Measurements from ENCODE around the gene PRDM2.

PRDM2 gene

DNA sequence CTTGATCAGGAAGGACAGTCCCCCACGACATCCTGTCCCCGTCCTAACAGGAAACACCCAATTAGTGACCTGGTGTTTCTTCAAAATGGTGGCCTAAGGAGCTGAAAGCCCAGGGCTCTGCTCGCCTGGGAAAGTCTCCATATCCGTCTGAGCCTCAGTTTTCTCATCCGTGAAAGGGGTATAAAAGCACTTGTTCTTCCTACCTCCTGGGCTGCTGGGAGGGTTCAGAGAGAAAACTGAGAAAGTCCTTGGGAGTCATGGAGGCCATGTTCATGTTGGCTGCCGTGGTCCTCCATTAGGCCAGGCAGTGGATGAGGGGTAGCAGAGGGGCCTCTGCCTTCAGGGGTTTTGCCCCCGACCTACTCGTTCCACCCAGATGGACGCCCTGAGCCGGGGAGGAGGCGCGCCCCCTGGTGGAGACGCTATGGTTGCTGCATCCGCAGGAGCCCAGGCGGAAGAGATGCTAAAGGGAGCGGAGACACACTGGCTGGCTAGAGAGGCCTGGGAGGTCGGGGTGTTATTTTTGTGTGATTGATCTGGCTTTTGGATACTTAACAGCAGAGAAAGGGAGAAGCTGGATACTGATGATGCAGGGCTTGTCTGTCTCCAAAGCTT is 113.5 kb downstream of the PRDM2 start:
- DNase-seq (ENCODE audit: low spot score), result peak; percentile 51

DNA sequence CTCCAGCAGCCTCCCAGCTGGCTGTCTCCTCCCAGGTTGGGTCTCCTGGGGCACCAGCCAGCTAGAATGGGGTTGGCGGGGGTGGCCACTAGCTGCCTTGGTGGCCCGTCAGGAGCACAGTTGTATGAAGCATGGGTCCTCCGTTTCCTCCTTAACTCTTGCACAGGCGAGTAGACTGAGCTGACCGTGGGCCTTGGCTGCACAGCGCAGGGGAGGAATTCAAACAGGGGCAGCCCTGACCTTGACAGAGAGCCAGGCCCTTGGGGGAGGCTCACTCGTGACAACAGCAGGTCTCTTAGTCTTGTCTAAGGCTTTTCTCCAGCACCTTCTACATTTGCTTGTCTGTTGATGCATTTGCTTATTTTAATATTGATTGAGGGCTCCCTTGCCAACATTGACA is 114.1 kb downstream of the PRDM2 start:
- no peak for DNase-seq (ENCODE audit: low spot score)

GRCh38 chr1:13816016-13816760 is 116.2 kb downstream of the PRDM2 start:
- no peak for DNase-seq (ENCODE audit: low spot score)

DNA sequence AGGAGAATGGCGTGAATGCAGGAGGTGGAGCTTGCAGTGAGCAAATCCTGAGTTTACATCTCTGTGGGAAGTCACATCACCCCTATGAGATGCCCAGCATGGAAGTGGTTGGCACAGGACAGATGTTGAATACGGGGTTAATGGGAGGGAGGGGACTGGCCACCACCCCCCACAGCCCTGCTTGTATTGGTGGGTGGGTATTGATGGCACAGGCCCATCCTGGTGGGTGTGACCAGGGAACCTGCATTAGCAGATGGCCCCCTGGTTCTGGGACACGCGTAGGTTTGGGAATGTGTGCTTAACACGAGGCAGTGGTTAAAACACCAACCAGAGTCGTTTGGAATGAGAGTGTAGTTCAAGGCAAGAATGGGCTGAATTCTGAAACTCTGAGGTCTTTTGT is 117.9 kb downstream of the PRDM2 start:
- DNase-seq (ENCODE audit: low spot score), result no peak

DNA sequence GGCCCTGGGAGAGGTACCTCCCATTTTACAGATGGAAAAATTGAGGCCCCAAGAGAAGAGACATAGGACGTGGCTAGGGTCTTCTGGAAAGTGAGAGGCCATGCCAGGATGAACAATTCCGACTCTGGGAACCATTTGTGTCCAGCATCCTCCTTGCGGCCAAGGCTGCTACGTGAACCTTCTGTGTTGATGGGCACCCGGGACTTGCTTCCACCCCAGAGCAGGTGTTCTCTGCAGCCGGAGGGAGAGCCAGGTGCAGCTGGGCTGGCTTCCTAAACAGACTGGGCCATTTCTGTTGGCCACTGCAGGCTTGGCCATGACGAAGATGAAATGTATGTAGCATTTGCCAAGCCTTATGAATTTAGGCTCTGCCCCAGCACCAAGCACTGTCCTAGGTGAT is 118.9 kb downstream of the PRDM2 start:
- DNase-seq (ENCODE audit: low spot score), result no peak

- no peak for DNase-seq (ENCODE audit: low spot score)
Observed at GRCh38 chr1:13819642-13820041, 119.7 kb downstream of the PRDM2 start.

- DNase-seq (ENCODE audit: low spot score), result no peak
Observed at GRCh38 chr1:13820055-13820454, 120.1 kb downstream of the PRDM2 start.

DNA sequence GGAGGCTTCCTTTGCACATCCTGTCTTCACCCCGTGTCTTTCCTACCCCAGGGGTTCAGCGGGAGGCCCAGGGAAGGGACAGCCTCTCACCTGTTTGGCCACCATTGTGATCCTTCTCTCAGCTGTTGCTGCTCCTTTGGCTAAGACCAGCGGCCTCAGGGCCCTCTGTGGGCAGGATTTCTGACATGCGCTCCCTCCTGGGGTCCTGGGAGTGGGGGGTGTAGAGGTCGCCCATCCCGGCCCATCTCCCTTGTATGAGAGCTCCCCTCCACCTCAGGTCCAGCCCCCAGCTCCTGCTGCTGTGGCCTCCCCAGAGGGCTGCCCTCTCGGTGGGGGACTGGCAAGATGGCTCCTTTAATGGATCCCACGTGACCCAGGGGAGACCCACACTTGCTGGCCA is 120.5 kb downstream of the PRDM2 start:
- no peak for DNase-seq (ENCODE audit: low spot score)

DNA sequence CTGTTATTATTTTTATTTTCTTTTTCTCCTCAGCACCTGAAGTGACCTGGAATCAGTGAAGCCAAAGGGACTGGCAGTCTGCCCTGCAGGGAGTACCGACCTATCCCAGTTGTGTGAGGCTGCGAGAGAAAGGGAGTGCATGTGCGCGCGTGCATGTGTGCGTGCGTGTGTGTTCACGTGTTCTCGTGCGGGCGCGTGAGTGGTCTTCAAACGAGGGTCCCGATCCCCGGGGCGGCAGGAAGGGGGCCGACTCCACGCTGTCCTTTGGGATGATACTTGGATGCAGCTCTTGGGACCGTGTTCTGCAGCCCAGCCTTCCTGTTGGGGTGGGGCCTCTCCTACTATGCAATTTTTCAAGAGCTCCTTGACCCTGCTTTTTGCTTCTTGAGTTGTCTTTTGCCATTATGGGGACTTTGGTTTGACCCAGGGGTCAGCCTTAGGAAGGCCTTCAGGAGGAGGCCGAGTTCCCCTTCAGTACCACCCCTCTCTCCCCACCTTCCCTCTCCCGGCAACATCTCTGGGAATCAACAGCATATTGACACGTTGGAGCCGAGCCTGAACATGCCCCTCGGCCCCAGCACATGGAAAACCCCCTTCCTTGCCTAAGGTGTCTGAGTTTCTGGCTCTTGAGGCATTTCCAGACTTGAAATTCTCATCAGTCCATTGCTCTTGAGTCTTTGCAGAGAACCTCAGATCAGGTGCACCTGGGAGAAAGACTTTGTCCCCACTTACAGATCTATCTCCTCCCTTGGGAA is 123.3 kb downstream of the PRDM2 start:
- DNase-seq (ENCODE audit: low spot score), result no peak

- no peak for DNase-seq (ENCODE audit: low spot score)
Observed at GRCh38 chr1:13823936-13824335, 123.9 kb downstream of the PRDM2 start.

DNA sequence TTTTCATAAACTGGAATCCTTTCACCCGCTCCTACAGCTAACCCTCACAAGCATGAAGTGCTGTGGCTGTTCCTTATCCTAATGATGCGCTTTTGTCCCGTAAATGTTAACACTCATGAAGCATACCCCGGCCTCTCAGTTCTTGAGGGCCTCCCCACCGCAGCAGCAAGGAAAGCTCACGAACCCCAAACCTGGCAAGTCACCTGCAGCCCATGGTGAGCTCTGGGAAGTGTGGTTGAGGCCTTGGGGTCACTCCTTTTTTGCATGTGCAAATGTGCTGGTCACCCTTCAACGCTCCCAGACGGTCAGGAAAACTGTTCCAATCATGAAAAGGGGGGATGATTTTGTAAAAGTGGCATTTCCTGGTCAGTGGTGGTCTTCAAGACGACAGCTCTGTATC is 124.6 kb downstream of the PRDM2 start:
- no peak for DNase-seq (ENCODE audit: low spot score)

DNA sequence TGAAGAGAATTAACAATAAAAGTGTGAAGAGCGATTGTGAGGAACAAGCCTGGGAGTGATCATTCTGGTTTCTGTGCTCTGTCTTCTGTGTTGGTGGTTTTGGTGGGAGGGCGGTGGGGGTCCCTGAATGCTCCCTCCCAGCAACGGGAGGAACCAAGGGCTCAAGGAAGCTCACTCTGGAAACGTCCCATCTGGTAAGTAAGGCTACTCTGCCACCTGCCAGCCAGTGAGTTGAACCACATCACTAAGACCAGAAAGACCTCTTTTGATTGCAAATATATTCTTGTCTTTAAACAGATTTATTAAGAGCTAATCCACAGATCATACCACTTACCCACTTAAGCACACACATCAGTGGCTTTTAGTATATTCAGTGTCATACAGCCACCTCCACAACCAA is 125.0 kb downstream of the PRDM2 start:
- DNase-seq (ENCODE audit: low spot score), result no peak

- DNase-seq (ENCODE audit: low spot score), result no peak
Observed at GRCh38 chr1:13826009-13826408, 126.0 kb downstream of the PRDM2 start.

DNA sequence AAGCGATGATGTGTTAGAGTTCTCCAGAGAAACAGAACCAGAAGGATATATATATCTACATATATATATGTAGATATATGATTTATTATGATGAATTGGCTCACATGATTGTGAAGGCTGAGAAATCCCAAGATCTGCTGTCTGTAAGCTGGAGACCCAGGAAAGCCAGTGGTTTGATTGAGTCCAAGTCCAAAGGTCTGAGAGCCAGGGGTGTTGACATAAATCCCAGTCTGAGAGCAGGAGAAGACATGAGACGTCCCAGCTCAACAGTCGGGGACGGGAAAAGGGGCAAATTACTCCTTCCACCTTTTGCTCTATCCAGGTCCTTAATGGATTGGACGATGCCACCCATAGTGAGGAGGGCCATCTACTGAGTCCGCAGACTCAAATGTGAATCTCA is 126.6 kb downstream of the PRDM2 start:
- no peak for DNase-seq (ENCODE audit: low spot score)

DNA sequence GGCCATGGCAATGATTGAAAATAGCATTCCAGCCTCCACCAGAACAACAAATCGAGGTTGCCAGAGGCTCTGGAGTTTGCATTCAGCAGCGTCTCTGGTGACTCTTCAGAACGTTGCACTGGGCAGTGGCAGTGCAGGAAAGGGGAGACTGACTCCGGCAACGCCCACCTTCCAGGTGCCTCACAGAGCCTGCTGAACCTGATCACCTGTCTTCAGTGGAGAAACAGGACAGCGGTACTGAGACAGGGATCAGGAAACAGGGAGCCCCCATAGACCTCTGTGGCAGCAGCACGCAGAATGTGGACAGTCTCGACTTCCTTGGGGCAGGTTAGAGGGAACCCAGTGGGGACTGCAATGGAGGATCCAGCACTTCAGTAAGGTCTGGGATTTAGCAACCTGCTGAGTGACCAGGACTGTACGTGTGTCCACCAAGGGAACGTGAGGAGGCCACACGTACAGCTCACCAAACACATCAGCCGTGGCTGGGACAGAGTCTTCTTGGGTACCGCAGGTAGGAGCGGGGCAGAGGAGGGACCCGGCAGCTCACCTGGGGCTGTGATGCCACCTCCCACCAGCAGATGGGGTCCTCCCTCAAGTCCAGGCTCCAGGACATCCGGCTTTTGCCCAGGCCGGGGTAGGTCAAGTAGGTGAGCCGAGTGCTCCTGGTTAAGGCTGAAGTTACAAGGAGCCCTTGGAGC is 128.6 kb downstream of the PRDM2 start:
- DNase-seq (ENCODE audit: low spot score), result peak; percentile 29

DNA sequence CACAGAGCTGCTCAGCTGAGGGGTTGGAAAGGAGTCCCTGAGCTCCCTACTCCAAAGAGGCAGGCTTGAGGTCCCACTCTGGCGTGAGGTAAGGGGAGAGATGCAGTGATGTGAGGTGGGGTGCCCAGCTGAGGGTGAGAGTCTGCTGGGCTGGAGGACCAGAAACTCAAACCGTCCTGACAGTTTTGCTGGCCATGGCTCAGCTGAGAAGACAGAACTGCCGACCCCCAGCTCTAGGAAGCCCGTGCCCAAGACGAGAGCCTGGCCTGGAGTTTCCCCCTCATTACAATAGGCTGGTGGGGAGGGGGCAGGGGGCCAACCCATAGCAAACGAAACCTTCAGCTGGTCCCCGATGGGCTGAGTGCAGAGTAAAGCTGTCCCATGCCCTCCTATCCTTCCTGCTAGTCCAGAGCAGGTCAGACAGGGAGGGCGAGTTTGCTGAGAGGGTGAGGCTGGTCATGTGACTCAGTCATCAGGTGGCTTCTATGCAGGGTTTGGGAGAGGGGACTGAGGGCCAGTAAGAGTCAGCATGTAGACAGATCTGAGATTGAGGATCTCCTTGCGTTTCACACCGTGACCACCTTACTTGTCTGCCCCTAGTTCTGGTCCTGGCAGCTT is 129.3 kb downstream of the PRDM2 start:
- DNase-seq (ENCODE audit: low spot score), result no peak

DNA sequence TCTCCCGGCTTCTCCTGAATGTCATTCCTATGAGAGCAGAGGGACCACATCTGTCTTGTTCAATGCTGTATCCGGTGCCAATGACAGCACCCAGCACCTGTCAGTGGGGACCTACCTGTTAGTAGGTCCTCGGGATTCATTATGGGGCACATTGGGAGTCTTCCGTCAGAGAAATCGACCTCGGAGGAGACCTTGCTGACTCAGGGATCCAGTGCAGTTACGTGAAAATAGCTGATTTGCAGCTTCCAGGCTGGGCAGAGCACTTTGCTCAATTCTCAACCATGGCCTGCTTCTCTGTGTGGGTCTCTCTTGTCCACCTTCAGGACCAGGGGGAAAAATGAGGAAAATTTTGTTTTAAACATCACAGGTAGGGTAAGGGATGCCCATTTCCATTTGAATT is 130.2 kb downstream of the PRDM2 start:
- DNase-seq (ENCODE audit: low spot score), result no peak

GRCh38 chr1:13830616-13831280 is 130.8 kb downstream of the PRDM2 start:
- DNase-seq (ENCODE audit: low spot score), result no peak

GRCh38 chr1:13832100-13832499 is 132.1 kb downstream of the PRDM2 start:
- no peak for DNase-seq (ENCODE audit: low spot score)

GRCh38 chr1:13832536-13832935 is 132.5 kb downstream of the PRDM2 start:
- DNase-seq (ENCODE audit: low spot score), result no peak

DNA sequence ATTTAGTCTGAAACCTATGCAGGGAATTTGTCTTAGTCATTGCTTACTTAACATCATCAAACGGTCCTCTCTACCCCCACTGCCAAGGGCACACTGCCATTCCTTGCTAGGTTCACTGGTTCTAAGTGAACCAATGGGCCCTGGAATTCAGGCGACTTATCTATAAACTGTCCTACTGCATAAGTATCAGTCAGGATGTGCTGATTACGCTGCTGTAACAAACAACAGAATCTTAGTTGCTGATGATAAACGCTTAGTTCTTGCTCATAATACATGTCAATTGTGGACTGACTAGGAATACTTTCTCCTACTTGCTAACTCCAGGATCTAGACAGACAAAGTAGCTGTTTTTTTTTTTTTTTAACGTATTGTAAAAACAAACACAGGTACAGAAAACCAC is 136.1 kb downstream of the PRDM2 start:
- DNase-seq (ENCODE audit: low spot score), result no peak

DNA sequence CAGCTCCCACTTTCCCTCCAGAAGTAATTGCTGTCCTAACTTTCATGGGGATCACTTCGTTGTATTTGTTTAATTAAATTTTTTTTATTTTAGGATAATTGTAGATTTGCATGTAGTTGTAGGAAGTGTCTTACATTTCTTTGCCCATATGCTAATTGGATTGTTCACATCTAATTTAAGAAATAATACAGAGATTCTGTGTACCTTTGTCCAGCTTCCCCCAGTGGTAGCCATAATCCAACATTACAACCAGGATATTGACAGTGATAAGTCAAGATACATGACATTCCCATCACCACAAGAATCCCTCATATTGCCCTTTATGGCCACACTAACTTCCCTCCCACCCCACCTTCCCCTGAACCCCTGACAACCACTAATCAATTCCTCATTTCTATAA is 136.6 kb downstream of the PRDM2 start:
- DNase-seq (ENCODE audit: low spot score), result no peak

Data from activated CD4-positive, alpha-beta T cell treated with anti-CD3 and anti-CD28 coated beads, Interleukin-2, Interleukin-4, amounts not matched to agents 100 ng/mL and 50 ng/mL, durations not matched to agents 16 hours and 8 hours (primary cell).